Kidney (tissue), 14 donors: ENCODE measurements around the gene PLEKHA3. TPM values are rescaled to one million over a fixed set of nuclear protein-coding genes. Genes with fewer than 3 reads are reported as not detected.

Experiments
- DNase-seq, 5 donors: peaks; one replicate each; pipeline ENCODE4 v3.0.0-alpha.2; 2013 to 2020
- FAIRE-seq: peaks from 2 replicates; lab custom pipeline; 2012; peaks lifted over from hg19 to GRCh38; lab: Jason Lieb, UNC
- H3K27ac ChIP-seq, 2 donors: one replicate each; pipeline ENCODE4 v1.7.0; 2013; ENCODE audit warnings: low read depth in 2 of 2, low read length in 2 of 2, inconsistent platforms in 1 of 2
- H3K27me3 ChIP-seq: one replicate; pipeline ENCODE4 v1.7.1; 2013; ENCODE audit warnings: low read length, inconsistent platforms; ENCODE audit not compliant: control insufficient read depth, insufficient read depth
- H3K36me3 ChIP-seq, 3 donors: one replicate each; pipeline versions ENCODE4 v1.7.0 to v1.7.1; 2013; ENCODE audit warnings: low read length in 3 of 3, control low read depth in 1 of 3, inconsistent platforms in 1 of 3; ENCODE audit not compliant: insufficient read depth in 3 of 3, control insufficient read depth in 2 of 3
- H3K4me1 ChIP-seq, 3 donors: one replicate each; pipeline versions ENCODE4 v1.7.0 to v1.7.1; 2013; ENCODE audit warnings: low read length in 3 of 3, inconsistent platforms in 1 of 3, low read depth in 1 of 3; ENCODE audit not compliant: control insufficient read depth in 2 of 3, insufficient read depth in 2 of 3
- H3K4me3 ChIP-seq, 3 donors: one replicate each; pipeline versions ENCODE4 v1.7.0 to v1.8.1; 2013; ENCODE audit warnings: low read length in 3 of 3, control low read depth in 1 of 3, inconsistent platforms in 1 of 3
- H3K9ac ChIP-seq, 3 donors: one replicate each; pipeline versions ENCODE4 v1.7.0 to v1.7.1; 2013; ENCODE audit warnings: low read length in 3 of 3, control low read depth in 1 of 3, inconsistent platforms in 1 of 3
- H3K9me3 ChIP-seq, 3 donors: one replicate each; pipeline versions ENCODE4 v1.7.0 to v1.7.1; 2013; ENCODE audit warnings: low read length in 3 of 3, control low read depth in 1 of 3, inconsistent platforms in 1 of 3; ENCODE audit not compliant: control insufficient read depth in 2 of 3, insufficient read depth in 1 of 3
- intact Hi-C: fragments of 100-400 bp; cut with DNase I; formaldehyde crosslinking; loops from one replicate; pipeline ENCODE4 v1.11.1; 2022
- polyA plus RNA-seq: library from polyadenylated mRNA; stranded (reverse); fragments of 350-450 nt; fragmentation: Illumina TruSeq; extraction: RNeasy Lipid Tissue Mini Kit (QIAGEN cat#74804); gene quantifications from one replicate; pipeline ENCODE4 v1.2.3, GENCODE V29; 2014; ENCODE audit warnings: low read depth, low replicate concordance; ENCODE audit not compliant: insufficient read depth
- total RNA-seq: library from RNA; stranded (reverse); fragmentation: NEBNext Ultra II Directional; extraction: Animal tissue kit (Norgen Biotek cat#: 25700); gene quantifications from one replicate; pipeline ENCODE4 v1.2.1, GENCODE V29; 2021
- TF ChIP-seq, protein P1 (sequence below): IDR thresholded peaks from 3 replicates; pipeline ENCODE4 v1.5.1; 2012; ENCODE audit warnings: mild to moderate bottlenecking, moderate library complexity, borderline replicate concordance; ENCODE audit not compliant: insufficient read depth; ENCODE audit errors: extremely low read depth
- donor health status: control.
- donor health status: control.
- donor health status: control.
- donor health status: control.
- donor health status: control.
- donor health status: DM: yes; HTN: yes; CAD: no.
- donor health status: Normal renal cell carcinoma (clear cell type).

PLEKHA3 gene
- total and polyA plus RNA-seq, 2 donors from 2014 or later = 9.4 to 34.2 TPM

DNA sequence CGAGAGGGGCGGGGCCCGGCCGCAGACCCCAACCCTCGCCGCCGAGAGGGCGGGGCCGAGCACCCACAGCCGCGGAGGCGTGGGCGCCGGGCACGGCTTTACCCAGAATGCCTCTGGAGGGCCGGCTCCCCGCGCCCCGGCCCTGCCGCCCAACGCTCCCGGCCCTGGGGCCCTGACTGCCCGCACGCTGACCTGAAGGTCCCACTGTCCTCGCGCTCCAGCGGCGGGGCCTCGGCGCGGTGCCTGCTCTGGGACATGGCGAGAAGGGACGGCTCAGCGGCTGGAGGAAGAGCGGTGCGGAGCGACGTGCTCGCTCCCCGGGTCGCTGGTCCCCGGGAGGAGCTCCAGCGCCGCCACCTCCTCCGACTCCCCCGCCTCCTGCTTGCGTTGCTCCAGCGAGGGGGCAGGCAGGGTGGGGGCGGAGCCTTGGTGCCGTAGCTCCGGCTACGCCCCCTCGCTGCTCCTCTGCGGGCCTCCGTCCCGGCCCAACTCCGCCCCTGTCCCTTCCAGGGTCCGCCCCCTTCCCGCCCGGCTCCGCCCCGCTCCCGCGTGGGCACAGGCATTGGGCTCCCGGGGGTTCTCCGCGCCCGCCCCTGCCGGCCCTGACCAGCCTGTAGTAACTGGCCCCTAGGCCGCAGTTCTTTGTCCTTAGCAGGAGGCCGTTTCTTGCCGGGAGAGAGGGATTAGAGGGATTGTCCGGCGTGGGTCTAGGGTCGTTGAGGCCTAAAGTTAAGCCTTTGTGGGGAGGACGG lies 29.3 kb upstream of the PLEKHA3 start, which contains the start of the genes PJVK and PRKRA:
TSS of gene PJVK (plus strand) at position 605 of the 752 bp plus-strand sequence. CDS start 2,032 bp downstream, outside the sequence.
TSS of gene PRKRA (minus strand) at position 402 of the 752 bp plus-strand sequence. CDS start at position 257, 145 bp downstream.
- Histone ChIP-seq H3K9me3 (no peaks in the 10 kb centered on the region), H3K4me1 (peaks cover 8 to 11% (median 8%) of the 10 kb centered on the region in 3 donors), H3K9ac (peak within 1 kb of the TSS; percentile 71 to 98 (median 94)), H3K27ac (peak within 1 kb of the TSS; percentile 98 to 99), H3K36me3 (peaks cover 4 to 6% (median 4%) of the 10 kb centered on the region in 3 donors), H3K4me3 (peak within 1 kb of the TSS; percentile 77 to 88 (median 82)), H3K27me3 (no peaks in the 10 kb centered on the region)
- DNase-seq = peak; percentile 99 to 100 (median 99)
- intact Hi-C loops = no loop called here
- TF ChIP-seq, protein P1, sequence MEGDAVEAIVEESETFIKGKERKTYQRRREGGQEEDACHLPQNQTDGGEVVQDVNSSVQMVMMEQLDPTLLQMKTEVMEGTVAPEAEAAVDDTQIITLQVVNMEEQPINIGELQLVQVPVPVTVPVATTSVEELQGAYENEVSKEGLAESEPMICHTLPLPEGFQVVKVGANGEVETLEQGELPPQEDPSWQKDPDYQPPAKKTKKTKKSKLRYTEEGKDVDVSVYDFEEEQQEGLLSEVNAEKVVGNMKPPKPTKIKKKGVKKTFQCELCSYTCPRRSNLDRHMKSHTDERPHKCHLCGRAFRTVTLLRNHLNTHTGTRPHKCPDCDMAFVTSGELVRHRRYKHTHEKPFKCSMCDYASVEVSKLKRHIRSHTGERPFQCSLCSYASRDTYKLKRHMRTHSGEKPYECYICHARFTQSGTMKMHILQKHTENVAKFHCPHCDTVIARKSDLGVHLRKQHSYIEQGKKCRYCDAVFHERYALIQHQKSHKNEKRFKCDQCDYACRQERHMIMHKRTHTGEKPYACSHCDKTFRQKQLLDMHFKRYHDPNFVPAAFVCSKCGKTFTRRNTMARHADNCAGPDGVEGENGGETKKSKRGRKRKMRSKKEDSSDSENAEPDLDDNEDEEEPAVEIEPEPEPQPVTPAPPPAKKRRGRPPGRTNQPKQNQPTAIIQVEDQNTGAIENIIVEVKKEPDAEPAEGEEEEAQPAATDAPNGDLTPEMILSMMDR = no peak
- peak; percentile 32 for FAIRE-seq

DNA sequence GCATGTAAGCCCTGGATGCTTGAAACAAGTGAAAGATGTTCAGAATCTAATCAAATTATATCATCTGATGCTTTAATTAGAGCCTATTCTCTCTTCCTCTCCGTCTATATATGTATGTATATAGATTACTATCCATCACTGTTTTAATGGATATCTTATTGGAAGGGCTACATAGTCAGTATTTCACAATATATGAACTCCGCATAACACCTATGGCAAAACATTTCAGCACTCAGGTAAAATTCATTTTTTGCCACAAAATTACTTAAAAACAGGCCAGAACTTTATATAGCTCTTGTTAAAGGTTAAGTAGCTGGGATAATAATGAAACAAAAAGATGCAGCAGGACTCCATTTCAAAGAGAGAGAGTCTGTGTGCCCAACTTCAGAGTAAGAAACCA lies 27.9 kb upstream of the PLEKHA3 start:
- H3K27me3 ChIP-seq = no peaks in the 10 kb centered on the region
- no peaks in the 10 kb centered on the region for H3K9me3 ChIP-seq
- no peak overlapping the region for H3K27ac ChIP-seq
- H3K4me1 ChIP-seq = peaks cover 8 to 11% (median 8%) of the 10 kb centered on the region in 3 donors
- FAIRE-seq (no peak), DNase-seq (no peak)
- H3K4me3 ChIP-seq = no peak overlapping the region
- no peak overlapping the region for H3K9ac ChIP-seq
- intact Hi-C loops = no loop called here
- H3K36me3 ChIP-seq = peaks cover 0 to 3% (median 3%) of the 10 kb centered on the region in 3 donors
- TF ChIP-seq, protein P1 = no peak

DNA sequence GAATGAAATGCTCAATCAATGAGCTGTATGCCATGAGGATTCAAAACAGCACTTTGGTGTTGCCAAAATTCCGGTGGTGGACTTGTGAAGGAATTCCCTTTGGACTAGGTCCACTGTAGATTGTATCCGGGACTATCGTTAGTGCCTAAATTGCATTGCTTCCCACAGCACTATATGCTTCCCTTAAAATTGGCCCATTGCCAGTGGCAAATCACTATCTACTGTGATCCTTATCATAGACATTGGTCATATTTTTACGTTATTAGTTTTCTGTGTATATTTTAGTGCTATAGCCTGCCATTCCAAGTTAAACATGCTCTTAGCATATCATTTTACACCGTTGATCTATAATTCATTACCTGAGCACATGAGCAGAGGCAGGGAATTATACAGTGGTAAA lies 27.4 kb upstream of the PLEKHA3 start:
- FAIRE-seq = no peak
- intact Hi-C loops = no loop called here
- TF ChIP-seq, protein P1 = no peak

More for the DNA sequence above, 27.4 kb upstream of the PLEKHA3 start:
- Histone ChIP-seq H3K9me3 (no peaks in the 10 kb centered on the region), H3K27me3 (no peaks in the 10 kb centered on the region), H3K9ac (no peak overlapping the region), H3K36me3 (peaks cover 0 to 3% (median 2%) of the 10 kb centered on the region in 3 donors), H3K4me1 (peaks cover 8 to 11% (median 8%) of the 10 kb centered on the region in 3 donors), H3K4me3 (no peak overlapping the region), H3K27ac (no peak overlapping the region)
- DNase-seq = no peak
